Measurements from ENCODE around the gene CDC34. TPM values are rescaled to one million over a fixed set of nuclear protein-coding genes. Genes with fewer than 3 reads are reported as not detected.

The CDC34 gene
- total RNA-seq, 1 donor: 31.0 TPM

- no peak for TF ChIP-seq CTCF (IDR thresholded peaks at IDR 0.05; ENCODE audit: insufficient read depth, low read length)
- no peak for DNase-seq (ENCODE audit: low read depth)
- H3K4me3 ChIP-seq (ENCODE audit: low read depth, low read length): no peak overlapping the region
Measured at GRCh38 chr19:547836-548720, 16.5 kb downstream of the CDC34 start.

- no peak for TF ChIP-seq CTCF (IDR thresholded peaks at IDR 0.05; ENCODE audit: insufficient read depth, low read length)
- no peak for DNase-seq (ENCODE audit: low read depth)
Measured at GRCh38 chr19:548886-549830, 17.6 kb downstream of the CDC34 start.

GRCh38 chr19:554817-555216, 23.3 kb downstream of the CDC34 start:
- H3K4me3 ChIP-seq (ENCODE audit: low read depth, low read length): no peak overlapping the region
- no peak for TF ChIP-seq CTCF (IDR thresholded peaks at IDR 0.05; ENCODE audit: insufficient read depth, low read length)
- DNase-seq (ENCODE audit: low read depth): no peak

More at GRCh38 chr19:548886-549830, 17.6 kb downstream of the CDC34 start:
- H3K4me3 ChIP-seq (ENCODE audit: low read depth, low read length): no peak overlapping the region

GRCh38 chr19:555474-555808, 23.9 kb downstream of the CDC34 start:
- no peak for TF ChIP-seq CTCF (IDR thresholded peaks at IDR 0.05; ENCODE audit: insufficient read depth, low read length)
- H3K4me3 ChIP-seq (ENCODE audit: low read depth, low read length): no peak overlapping the region
- no peak for DNase-seq (ENCODE audit: low read depth)

- H3K4me3 ChIP-seq (ENCODE audit: low read depth, low read length): no peak overlapping the region
- no peak for DNase-seq (ENCODE audit: low read depth)
- TF ChIP-seq CTCF (IDR thresholded peaks at IDR 0.05; ENCODE audit: insufficient read depth, low read length): no peak
Measured at GRCh38 chr19:556611-557382, 25.2 kb downstream of the CDC34 start.

- DNase-seq (ENCODE audit: low read depth): no peak
- TF ChIP-seq CTCF (IDR thresholded peaks at IDR 0.05; ENCODE audit: insufficient read depth, low read length): no peak
- H3K4me3 ChIP-seq (ENCODE audit: low read depth, low read length): no peak overlapping the region
Measured at GRCh38 chr19:558770-559439, 27.3 kb downstream of the CDC34 start.
